MCF 10A (cell line): ENCODE results near the gene WNT1. TPM values are rescaled to one million over a fixed set of nuclear protein-coding genes. Genes with fewer than 3 reads are reported as not detected.

Source experiments
- BruUV-seq: library from RNA; stranded (reverse); fragments of 400-500 nt; replicated peaks from 2 replicates; lab custom pipeline; 2021; lab: Mats Ljungman, UMichigan
- CTCF ChIA-PET: fragments of 300-600 bp; sonication (Branson Sonifier 250); formaldehyde crosslinking; extraction: SDS; loops from one replicate; lab custom pipeline; 2021; ENCODE audit warnings: antibody characterized with exemption, inconsistent platforms; lab: Yijun Ruan, JAX
- POLR2A ChIA-PET: fragments of 300-600, 350-650 bp; sonication (Branson Sonifier 250); formaldehyde crosslinking; extraction: SDS; loops from one replicate; lab custom pipeline; 2020; ENCODE audit warnings: antibody characterized with exemption, inconsistent platforms; lab: Yijun Ruan, JAX
- DNase-seq: peaks from one replicate; pipeline ENCODE4 v3.0.0-alpha.2; 2018; ENCODE audit not compliant: unreplicated experiment
- H3K27ac Mint-ChIP-seq: one replicate; pipeline ENCODE4 v1.8.0; 2022; ENCODE audit warnings: mild to moderate bottlenecking, low read depth, mixed read lengths; ENCODE audit not compliant: unreplicated experiment
- H3K27me3 Mint-ChIP-seq: one replicate; pipeline ENCODE4 v1.8.0; 2022; ENCODE audit warnings: mixed read lengths; ENCODE audit not compliant: insufficient read depth, unreplicated experiment
- H3K36me3 Mint-ChIP-seq: one replicate; pipeline ENCODE4 v1.8.0; 2022; ENCODE audit warnings: mild to moderate bottlenecking, moderate library complexity, mixed read lengths; ENCODE audit not compliant: insufficient read depth, unreplicated experiment
- H3K4me1 Mint-ChIP-seq: one replicate; pipeline ENCODE4 v1.8.0; 2022; ENCODE audit warnings: mixed read lengths; ENCODE audit not compliant: insufficient read depth, unreplicated experiment
- H3K4me3 Mint-ChIP-seq: one replicate; pipeline ENCODE4 v1.8.0; 2022; ENCODE audit warnings: mild to moderate bottlenecking, moderate library complexity, mixed read lengths; ENCODE audit not compliant: unreplicated experiment
- H3K9me3 Mint-ChIP-seq: one replicate; pipeline ENCODE4 v1.8.0; 2022; ENCODE audit warnings: mixed read lengths; ENCODE audit not compliant: unreplicated experiment
- CTCF ChIP-seq: fragments of 200-600 bp; IDR thresholded peaks from one replicate; pipeline ENCODE4 v1.8.0; 2022; ENCODE audit warnings: antibody characterized with exemption, mild to moderate bottlenecking; ENCODE audit not compliant: unreplicated experiment
- intact Hi-C: fragments of 100-400 bp; cut with micrococcal nuclease; formaldehyde crosslinking; loops from 2 replicates; pipeline ENCODE4 v1.14.1; 2022
- total RNA-seq: library from RNA; stranded (reverse); gene quantifications from 2 replicates; pipeline ENCODE4 v1.2.3, GENCODE V29; 2022

Gene WNT1
- total RNA-seq, 1 experiment from 2014 or later: not detected

- Mint-ChIP-seq H3K9me3 (no peaks in the 10 kb centered on the region), H3K36me3 (peaks cover 26% of the 10 kb centered on the region), H3K27me3 (no peaks in the 10 kb centered on the region), H3K4me1 (peaks cover 21% of the 10 kb centered on the region), H3K4me3 (no peak overlapping the region), H3K27ac (no peak overlapping the region)
- TF ChIP-seq CTCF: no peak
- ChIA-PET POLR2A (interaction anchor here (1.6 kb wide), 1 partner anchor 9 kb away, joined by 4 read pairs; no protein-coding TSS in a partner anchor), CTCF (interaction anchor here (0.8 to 1.7 kb wide), 4 partner anchors 13 to 94 kb away, joined by 3 to 7 read pairs (median 4); no protein-coding TSS in a partner anchor)
- BruUV-seq: no TSS peak
- DNase-seq: no peak
- intact Hi-C loops: no loop called here
Measured at GRCh38 chr12:48946943-48947342, 31.2 kb upstream of the WNT1 start.

GRCh38 chr12:48947727-48948126, 30.4 kb upstream of the WNT1 start:
- no TSS peak for BruUV-seq
- no peak overlapping the region for H3K27ac Mint-ChIP-seq
- DNase-seq: no peak
- no peak overlapping the region for H3K4me3 Mint-ChIP-seq
- H3K27me3 Mint-ChIP-seq: no peaks in the 10 kb centered on the region
- H3K4me1 Mint-ChIP-seq: peaks cover 21% of the 10 kb centered on the region
- no peaks in the 10 kb centered on the region for H3K9me3 Mint-ChIP-seq
- CTCF ChIA-PET: interaction anchor here (0.8 to 1.7 kb wide), 9 partner anchors 8 to 133 kb away, joined by 3 to 7 read pairs (median 5); no protein-coding TSS in a partner anchor
- intact Hi-C loops: no loop called here
- H3K36me3 Mint-ChIP-seq: peaks cover 31% of the 10 kb centered on the region
- POLR2A ChIA-PET: interaction anchor here (1.2 kb wide), 1 partner anchor 9 kb away, joined by 5 read pairs; the partner anchor contains the start of gene ARF3
- TF ChIP-seq CTCF: no peak

GRCh38 chr12:48952691-48953090, 25.4 kb upstream of the WNT1 start:
- no peak for TF ChIP-seq CTCF
- Mint-ChIP-seq H3K4me3 (no peak overlapping the region), H3K9me3 (no peaks in the 10 kb centered on the region), H3K36me3 (peaks cover 28% of the 10 kb centered on the region), H3K27me3 (no peaks in the 10 kb centered on the region), H3K27ac (no peak overlapping the region), H3K4me1 (peaks cover 23% of the 10 kb centered on the region)
- no peak for DNase-seq
- no TSS peak for BruUV-seq
- intact Hi-C loops: no loop called here
- ChIA-PET CTCF (interaction anchor here (0.6 to 4.1 kb wide), 6 partner anchors 11 to 99 kb away, joined by 3 to 18 read pairs (median 6); partner anchors contain the start of gene WNT1), POLR2A (interaction anchor here (1.1 to 1.2 kb wide), 2 partner anchors 13 to 100 kb away, joined by 3 to 5 read pairs; no protein-coding TSS in a partner anchor)

- CTCF ChIA-PET: interaction anchor here (0.5 to 4.1 kb wide), 4 partner anchors 17 to 101 kb away, joined by 3 to 18 read pairs (median 9); no protein-coding TSS in a partner anchor
- Mint-ChIP-seq H3K27me3 (no peaks in the 10 kb centered on the region), H3K27ac (no peak overlapping the region), H3K4me3 (no peak overlapping the region), H3K36me3 (peaks cover 28% of the 10 kb centered on the region), H3K9me3 (no peaks in the 10 kb centered on the region), H3K4me1 (peaks cover 22% of the 10 kb centered on the region)
- TF ChIP-seq CTCF: no peak
- no peak for DNase-seq
- BruUV-seq: no TSS peak
- intact Hi-C loops: no loop called here
- POLR2A ChIA-PET: no interaction called here
Measured at GRCh38 chr12:48954061-48954460, 24.1 kb upstream of the WNT1 start.
